ENCODE data around the gene DHRS7C. TPM values are rescaled to one million over a fixed set of nuclear protein-coding genes. Genes with fewer than 3 reads are reported as not detected.

Gene DHRS7C
- polyA plus RNA-seq, 1 donor from 2014 or later: not detected

DNA sequence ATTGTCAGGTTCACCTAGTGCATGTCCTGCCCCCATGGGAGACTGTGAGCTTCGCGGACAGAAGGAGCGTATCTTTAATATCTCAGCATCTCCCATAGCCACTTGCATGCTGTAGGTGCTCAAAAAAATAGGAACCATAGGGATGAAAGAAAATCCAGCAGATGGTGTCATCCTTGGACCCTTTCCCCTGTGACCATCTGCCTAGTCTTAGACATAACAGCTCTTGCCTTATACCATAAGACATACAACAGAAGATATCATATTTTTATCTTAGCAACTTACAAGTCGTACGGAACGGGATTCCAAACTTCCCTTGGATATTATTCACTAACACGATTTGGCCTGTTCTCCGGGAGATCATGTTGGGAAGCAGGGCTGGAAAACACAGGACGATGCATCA, 14.5 kb downstream of the DHRS7C start:
- no peaks in the 10 kb centered on the region for H3K9me3 ChIP-seq (ENCODE audit: low read length)
- H3K27me3 ChIP-seq (ENCODE audit: insufficient read depth, low read depth, low read length): no peaks in the 10 kb centered on the region
- no peak overlapping the region for H3K9ac ChIP-seq (ENCODE audit: low read length)
- no peak overlapping the region for H3K4me2 ChIP-seq (ENCODE audit: low read length)
- H3K4me3 ChIP-seq (ENCODE audit: low read length): no peak overlapping the region
- no peaks in the 10 kb centered on the region for H4K20me1 ChIP-seq (ENCODE audit: insufficient read depth)
- TF ChIP-seq, protein P1, sequence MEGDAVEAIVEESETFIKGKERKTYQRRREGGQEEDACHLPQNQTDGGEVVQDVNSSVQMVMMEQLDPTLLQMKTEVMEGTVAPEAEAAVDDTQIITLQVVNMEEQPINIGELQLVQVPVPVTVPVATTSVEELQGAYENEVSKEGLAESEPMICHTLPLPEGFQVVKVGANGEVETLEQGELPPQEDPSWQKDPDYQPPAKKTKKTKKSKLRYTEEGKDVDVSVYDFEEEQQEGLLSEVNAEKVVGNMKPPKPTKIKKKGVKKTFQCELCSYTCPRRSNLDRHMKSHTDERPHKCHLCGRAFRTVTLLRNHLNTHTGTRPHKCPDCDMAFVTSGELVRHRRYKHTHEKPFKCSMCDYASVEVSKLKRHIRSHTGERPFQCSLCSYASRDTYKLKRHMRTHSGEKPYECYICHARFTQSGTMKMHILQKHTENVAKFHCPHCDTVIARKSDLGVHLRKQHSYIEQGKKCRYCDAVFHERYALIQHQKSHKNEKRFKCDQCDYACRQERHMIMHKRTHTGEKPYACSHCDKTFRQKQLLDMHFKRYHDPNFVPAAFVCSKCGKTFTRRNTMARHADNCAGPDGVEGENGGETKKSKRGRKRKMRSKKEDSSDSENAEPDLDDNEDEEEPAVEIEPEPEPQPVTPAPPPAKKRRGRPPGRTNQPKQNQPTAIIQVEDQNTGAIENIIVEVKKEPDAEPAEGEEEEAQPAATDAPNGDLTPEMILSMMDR (IDR thresholded peaks at IDR 0.05; ENCODE audit: poor library complexity, severe bottlenecking): no peak
- TF ChIP-seq RAD21 (conservative IDR thresholded peaks at IDR 0.05): no peak
- TF ChIP-seq, protein P2, sequence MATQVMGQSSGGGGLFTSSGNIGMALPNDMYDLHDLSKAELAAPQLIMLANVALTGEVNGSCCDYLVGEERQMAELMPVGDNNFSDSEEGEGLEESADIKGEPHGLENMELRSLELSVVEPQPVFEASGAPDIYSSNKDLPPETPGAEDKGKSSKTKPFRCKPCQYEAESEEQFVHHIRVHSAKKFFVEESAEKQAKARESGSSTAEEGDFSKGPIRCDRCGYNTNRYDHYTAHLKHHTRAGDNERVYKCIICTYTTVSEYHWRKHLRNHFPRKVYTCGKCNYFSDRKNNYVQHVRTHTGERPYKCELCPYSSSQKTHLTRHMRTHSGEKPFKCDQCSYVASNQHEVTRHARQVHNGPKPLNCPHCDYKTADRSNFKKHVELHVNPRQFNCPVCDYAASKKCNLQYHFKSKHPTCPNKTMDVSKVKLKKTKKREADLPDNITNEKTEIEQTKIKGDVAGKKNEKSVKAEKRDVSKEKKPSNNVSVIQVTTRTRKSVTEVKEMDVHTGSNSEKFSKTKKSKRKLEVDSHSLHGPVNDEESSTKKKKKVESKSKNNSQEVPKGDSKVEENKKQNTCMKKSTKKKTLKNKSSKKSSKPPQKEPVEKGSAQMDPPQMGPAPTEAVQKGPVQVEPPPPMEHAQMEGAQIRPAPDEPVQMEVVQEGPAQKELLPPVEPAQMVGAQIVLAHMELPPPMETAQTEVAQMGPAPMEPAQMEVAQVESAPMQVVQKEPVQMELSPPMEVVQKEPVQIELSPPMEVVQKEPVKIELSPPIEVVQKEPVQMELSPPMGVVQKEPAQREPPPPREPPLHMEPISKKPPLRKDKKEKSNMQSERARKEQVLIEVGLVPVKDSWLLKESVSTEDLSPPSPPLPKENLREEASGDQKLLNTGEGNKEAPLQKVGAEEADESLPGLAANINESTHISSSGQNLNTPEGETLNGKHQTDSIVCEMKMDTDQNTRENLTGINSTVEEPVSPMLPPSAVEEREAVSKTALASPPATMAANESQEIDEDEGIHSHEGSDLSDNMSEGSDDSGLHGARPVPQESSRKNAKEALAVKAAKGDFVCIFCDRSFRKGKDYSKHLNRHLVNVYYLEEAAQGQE (IDR thresholded peaks at IDR 0.05; ENCODE audit: borderline replicate concordance): no peak
- TF ChIP-seq POLR2AphosphoS5 (IDR thresholded peaks at IDR 0.05): no peak
- no peak for TF ChIP-seq EZH2 (IDR thresholded peaks at IDR 0.05; ENCODE audit: borderline replicate concordance, insufficient read depth, low read length, poor library complexity, severe bottlenecking)
- no peak for TF ChIP-seq EP300 (conservative IDR thresholded peaks at IDR 0.05; ENCODE audit: poor library complexity, severe bottlenecking)
- TF ChIP-seq MXI1 (conservative IDR thresholded peaks at IDR 0.05; ENCODE audit: poor library complexity, severe bottlenecking): no peak
- no peak for TF ChIP-seq SMC3 (conservative IDR thresholded peaks at IDR 0.05; ENCODE audit: poor library complexity)
- no peak for TF ChIP-seq TAF1 (IDR thresholded peaks at IDR 0.05; ENCODE audit: low read depth)
- H2AFZ ChIP-seq (ENCODE audit: low read depth, low read length): no peak overlapping the region
- no peaks in the 10 kb centered on the region for H3F3A ChIP-seq (ENCODE audit: insufficient read depth, low read length, poor library complexity, severe bottlenecking)
- no peak overlapping the region for H3K27ac ChIP-seq (ENCODE audit: low read length)
- H3K36me3 ChIP-seq (ENCODE audit: insufficient read depth, low read length): no peaks in the 10 kb centered on the region
- no peaks in the 10 kb centered on the region for H3K79me2 ChIP-seq (replicated peaks; ENCODE audit: insufficient read depth, low read length)
- H3K9me2 ChIP-seq (ENCODE audit: insufficient read depth, low read length): no peaks in the 10 kb centered on the region

DNA sequence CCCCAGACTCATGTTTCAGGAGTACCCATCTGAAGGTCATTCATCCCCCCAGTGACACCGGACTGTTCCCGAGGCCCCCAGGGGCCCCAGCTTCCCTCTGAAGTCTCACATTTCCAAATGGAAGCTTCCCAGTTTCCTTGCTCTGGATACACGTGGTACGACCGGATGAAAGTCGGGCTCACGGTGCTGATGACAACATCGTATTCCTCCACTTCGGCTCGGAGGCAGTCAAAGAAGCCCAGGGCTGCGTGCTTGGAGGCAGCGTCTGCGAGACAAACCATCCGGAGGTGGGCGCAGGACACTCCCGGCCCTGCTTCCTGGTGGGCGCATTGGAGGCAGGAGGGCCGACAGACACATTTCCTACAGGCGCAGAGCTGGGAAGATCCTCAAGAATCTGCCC, 18.7 kb downstream of the DHRS7C start:
- no peaks in the 10 kb centered on the region for H3K9me2 ChIP-seq (ENCODE audit: insufficient read depth, low read length)
- no peak overlapping the region for H3K27ac ChIP-seq (ENCODE audit: low read length)
- TF ChIP-seq RAD21 (conservative IDR thresholded peaks at IDR 0.05): no peak
- TF ChIP-seq EP300 (conservative IDR thresholded peaks at IDR 0.05; ENCODE audit: poor library complexity, severe bottlenecking): no peak
- TF ChIP-seq POLR2AphosphoS5 (IDR thresholded peaks at IDR 0.05): no peak
- TF ChIP-seq SMC3 (conservative IDR thresholded peaks at IDR 0.05; ENCODE audit: poor library complexity): no peak
- H3F3A ChIP-seq (ENCODE audit: insufficient read depth, low read length, poor library complexity, severe bottlenecking): no peaks in the 10 kb centered on the region
- no peaks in the 10 kb centered on the region for H3K36me3 ChIP-seq (ENCODE audit: insufficient read depth, low read length)
- no peaks in the 10 kb centered on the region for H3K9me3 ChIP-seq (ENCODE audit: low read length)
- H3K4me3 ChIP-seq (ENCODE audit: low read length): no peak overlapping the region
- no peak overlapping the region for H3K9ac ChIP-seq (ENCODE audit: low read length)
- no peak overlapping the region for H2AFZ ChIP-seq (ENCODE audit: low read depth, low read length)
- no peaks in the 10 kb centered on the region for H3K79me2 ChIP-seq (replicated peaks; ENCODE audit: insufficient read depth, low read length)
- no peaks in the 10 kb centered on the region for H3K27me3 ChIP-seq (ENCODE audit: insufficient read depth, low read depth, low read length)
- no peaks in the 10 kb centered on the region for H4K20me1 ChIP-seq (ENCODE audit: insufficient read depth)
- H3K4me2 ChIP-seq (ENCODE audit: low read length): no peak overlapping the region

DNA sequence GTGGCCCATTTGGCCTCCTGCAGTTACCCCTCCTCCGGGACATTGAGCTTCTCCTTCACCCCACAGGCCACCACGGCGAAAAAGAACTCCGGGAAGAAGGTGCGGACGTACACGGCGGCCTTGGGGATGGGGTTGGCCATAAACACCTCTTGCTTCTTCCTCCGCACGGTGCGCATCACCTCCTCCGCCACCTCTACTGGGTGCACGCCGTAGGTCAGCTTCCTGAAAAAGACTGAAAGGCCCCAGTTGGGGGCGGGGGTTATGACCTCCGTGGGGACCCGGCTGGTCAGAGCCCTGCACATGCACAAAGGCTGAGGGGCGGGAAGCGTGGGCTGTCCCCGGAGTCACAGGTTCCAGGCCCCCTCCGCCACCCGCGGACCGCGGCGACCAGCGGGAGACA, 19.9 kb downstream of the DHRS7C start:
- H3K4me2 ChIP-seq (ENCODE audit: low read length): no peak overlapping the region
- H3K36me3 ChIP-seq (ENCODE audit: insufficient read depth, low read length): no peaks in the 10 kb centered on the region
- no peak overlapping the region for H3K4me3 ChIP-seq (ENCODE audit: low read length)
- H3K79me2 ChIP-seq (replicated peaks; ENCODE audit: insufficient read depth, low read length): no peaks in the 10 kb centered on the region
- no peak overlapping the region for H2AFZ ChIP-seq (ENCODE audit: low read depth, low read length)
- H3K9me2 ChIP-seq (ENCODE audit: insufficient read depth, low read length): no peaks in the 10 kb centered on the region
- H3K27me3 ChIP-seq (ENCODE audit: insufficient read depth, low read depth, low read length): no peaks in the 10 kb centered on the region
- no peaks in the 10 kb centered on the region for H3K9me3 ChIP-seq (ENCODE audit: low read length)
- H4K20me1 ChIP-seq (ENCODE audit: insufficient read depth): no peaks in the 10 kb centered on the region
- H3K9ac ChIP-seq (ENCODE audit: low read length): no peak overlapping the region
- TF ChIP-seq EZH2 (IDR thresholded peaks at IDR 0.05; ENCODE audit: borderline replicate concordance, insufficient read depth, low read length, poor library complexity, severe bottlenecking): no peak
- no peak overlapping the region for H3K27ac ChIP-seq (ENCODE audit: low read length)
- H3F3A ChIP-seq (ENCODE audit: insufficient read depth, low read length, poor library complexity, severe bottlenecking): no peaks in the 10 kb centered on the region
